ENCODE results near the gene SLC2A10.

SLC2A10 gene

DNA sequence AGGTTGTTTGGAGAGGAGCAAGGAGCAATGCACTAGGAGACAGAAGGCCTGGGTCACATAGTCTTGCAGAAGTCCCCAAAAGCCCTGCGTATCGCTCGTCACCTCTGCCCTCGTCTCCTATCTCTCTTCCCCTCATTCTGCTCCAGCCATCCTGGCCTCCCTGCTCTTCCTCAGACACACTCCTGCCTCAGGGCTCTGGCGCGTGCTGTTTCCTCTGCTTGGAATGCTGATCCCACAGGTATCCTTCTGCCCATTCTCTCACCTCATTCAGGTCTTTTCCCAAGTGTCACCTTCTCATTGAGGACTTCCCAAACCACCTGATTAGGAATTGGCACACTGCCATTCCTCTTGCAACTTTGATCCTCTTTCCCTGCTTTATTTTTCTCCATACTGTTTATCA lies 9.0 kb upstream of the SLC2A10 start:
- H3K9ac ChIP-seq (ENCODE audit: low read length): no peak overlapping the region
- peaks cover 3% of the 10 kb centered on the region for H3K9me3 ChIP-seq (ENCODE audit: insufficient read depth, low read length)
- no peaks in the 10 kb centered on the region for H3K79me2 ChIP-seq (ENCODE audit: low read length)
- no peak overlapping the region for H3K4me3 ChIP-seq (ENCODE audit: low read length)
- H4K20me1 ChIP-seq (ENCODE audit: insufficient read depth, low read length): no peaks in the 10 kb centered on the region
- no peak overlapping the region for H3K27ac ChIP-seq (ENCODE audit: low read length)
- no peak overlapping the region for H3K4me2 ChIP-seq (ENCODE audit: low read length)
- no peaks in the 10 kb centered on the region for H3K4me1 ChIP-seq (ENCODE audit: low read length)
- TF ChIP-seq EZH2phosphoT487 (IDR thresholded peaks at IDR 0.05; ENCODE audit: low read depth): no peak
- TF ChIP-seq, protein P1, sequence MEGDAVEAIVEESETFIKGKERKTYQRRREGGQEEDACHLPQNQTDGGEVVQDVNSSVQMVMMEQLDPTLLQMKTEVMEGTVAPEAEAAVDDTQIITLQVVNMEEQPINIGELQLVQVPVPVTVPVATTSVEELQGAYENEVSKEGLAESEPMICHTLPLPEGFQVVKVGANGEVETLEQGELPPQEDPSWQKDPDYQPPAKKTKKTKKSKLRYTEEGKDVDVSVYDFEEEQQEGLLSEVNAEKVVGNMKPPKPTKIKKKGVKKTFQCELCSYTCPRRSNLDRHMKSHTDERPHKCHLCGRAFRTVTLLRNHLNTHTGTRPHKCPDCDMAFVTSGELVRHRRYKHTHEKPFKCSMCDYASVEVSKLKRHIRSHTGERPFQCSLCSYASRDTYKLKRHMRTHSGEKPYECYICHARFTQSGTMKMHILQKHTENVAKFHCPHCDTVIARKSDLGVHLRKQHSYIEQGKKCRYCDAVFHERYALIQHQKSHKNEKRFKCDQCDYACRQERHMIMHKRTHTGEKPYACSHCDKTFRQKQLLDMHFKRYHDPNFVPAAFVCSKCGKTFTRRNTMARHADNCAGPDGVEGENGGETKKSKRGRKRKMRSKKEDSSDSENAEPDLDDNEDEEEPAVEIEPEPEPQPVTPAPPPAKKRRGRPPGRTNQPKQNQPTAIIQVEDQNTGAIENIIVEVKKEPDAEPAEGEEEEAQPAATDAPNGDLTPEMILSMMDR (IDR thresholded peaks at IDR 0.05; ENCODE audit: low read depth, low read length): no peak
- no peaks in the 10 kb centered on the region for H3K36me3 ChIP-seq (replicated peaks; ENCODE audit: low read depth, low read length)
- no peak overlapping the region for H2AFZ ChIP-seq (ENCODE audit: low read depth, low read length)
- H3K27me3 ChIP-seq (ENCODE audit: low read depth, low read length): peaks cover 22% of the 10 kb centered on the region

- H2AFZ ChIP-seq (ENCODE audit: low read depth, low read length): no peak overlapping the region
- H3K4me3 ChIP-seq (ENCODE audit: low read length): no peak overlapping the region
- H3K27ac ChIP-seq (ENCODE audit: low read length): no peak overlapping the region
- no peaks in the 10 kb centered on the region for H3K36me3 ChIP-seq (replicated peaks; ENCODE audit: low read depth, low read length)
- H3K27me3 ChIP-seq (ENCODE audit: low read depth, low read length): peaks cover 26% of the 10 kb centered on the region
- peaks cover 7% of the 10 kb centered on the region for H3K9me3 ChIP-seq (ENCODE audit: insufficient read depth, low read length)
- H4K20me1 ChIP-seq (ENCODE audit: insufficient read depth, low read length): no peaks in the 10 kb centered on the region
- H3K9ac ChIP-seq (ENCODE audit: low read length): no peak overlapping the region
- TF ChIP-seq EZH2phosphoT487 (IDR thresholded peaks at IDR 0.05; ENCODE audit: low read depth): no peak
- TF ChIP-seq, protein P1 (IDR thresholded peaks at IDR 0.05; ENCODE audit: low read depth, low read length): no peak
- H3K4me1 ChIP-seq (ENCODE audit: low read length): no peaks in the 10 kb centered on the region
- no peaks in the 10 kb centered on the region for H3K79me2 ChIP-seq (ENCODE audit: low read length)
- no peak overlapping the region for H3K4me2 ChIP-seq (ENCODE audit: low read length)
Measured at GRCh38 chr20:46701057-46701456, 8.4 kb upstream of the SLC2A10 start.

DNA sequence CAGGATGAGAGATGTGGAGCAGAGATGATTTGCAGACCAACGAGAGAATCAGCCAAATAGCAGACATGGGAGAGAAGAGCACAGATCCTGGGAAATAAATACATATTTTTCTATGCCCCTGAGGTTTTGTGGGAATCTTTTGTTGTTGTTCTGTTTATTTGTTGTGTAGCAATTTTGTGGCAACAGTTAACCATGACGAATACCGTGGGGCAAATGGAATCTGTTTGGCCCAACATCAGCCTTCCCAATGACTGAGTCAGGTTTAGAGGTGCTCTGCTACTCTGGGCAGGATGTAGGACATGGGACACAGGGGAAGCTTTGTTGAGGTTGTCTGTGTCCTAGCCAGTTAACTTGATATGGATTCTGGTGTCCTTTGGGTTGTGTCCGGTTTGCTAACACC lies 7.9 kb upstream of the SLC2A10 start:
- Histone ChIP-seq H4K20me1 (ENCODE audit: insufficient read depth, low read length) (no peaks in the 10 kb centered on the region), H3K4me3 (ENCODE audit: low read length) (no peak overlapping the region), H3K36me3 (replicated peaks; ENCODE audit: low read depth, low read length) (no peaks in the 10 kb centered on the region), H3K27me3 (ENCODE audit: low read depth, low read length) (peaks cover 26% of the 10 kb centered on the region), H3K79me2 (ENCODE audit: low read length) (no peaks in the 10 kb centered on the region), H3K27ac (ENCODE audit: low read length) (no peak overlapping the region), H3K9me3 (ENCODE audit: insufficient read depth, low read length) (peaks cover 7% of the 10 kb centered on the region), H3K4me1 (ENCODE audit: low read length) (no peaks in the 10 kb centered on the region), H3K9ac (ENCODE audit: low read length) (no peak overlapping the region), H2AFZ (ENCODE audit: low read depth, low read length) (no peak overlapping the region), H3K4me2 (ENCODE audit: low read length) (no peak overlapping the region)
- TF ChIP-seq, protein P1 (IDR thresholded peaks at IDR 0.05; ENCODE audit: low read depth, low read length): no peak
- TF ChIP-seq EZH2phosphoT487 (IDR thresholded peaks at IDR 0.05; ENCODE audit: low read depth): no peak

- Histone ChIP-seq H4K20me1 (ENCODE audit: insufficient read depth, low read length) (no peaks in the 10 kb centered on the region), H3K9ac (ENCODE audit: low read length) (no peak overlapping the region), H3K4me3 (ENCODE audit: low read length) (no peak overlapping the region), H3K36me3 (replicated peaks; ENCODE audit: low read depth, low read length) (no peaks in the 10 kb centered on the region), H3K27me3 (ENCODE audit: low read depth, low read length) (peaks cover 26% of the 10 kb centered on the region), H2AFZ (ENCODE audit: low read depth, low read length) (no peak overlapping the region), H3K27ac (ENCODE audit: low read length) (no peak overlapping the region), H3K79me2 (ENCODE audit: low read length) (no peaks in the 10 kb centered on the region), H3K4me1 (ENCODE audit: low read length) (no peaks in the 10 kb centered on the region), H3K4me2 (ENCODE audit: low read length) (no peak overlapping the region), H3K9me3 (ENCODE audit: insufficient read depth, low read length) (peaks cover 7% of the 10 kb centered on the region)
- TF ChIP-seq, protein P1 (IDR thresholded peaks at IDR 0.05; ENCODE audit: low read depth, low read length): no peak
- TF ChIP-seq EZH2phosphoT487 (IDR thresholded peaks at IDR 0.05; ENCODE audit: low read depth): no peak
Measured at GRCh38 chr20:46701986-46702385, 7.5 kb upstream of the SLC2A10 start.

All from OCI-LY3 (cell line).